Stimulated activated CD8-positive, alpha-beta memory T cell treated with anti-CD3 and anti-CD28 coated beads, Interleukin-12 subunit alpha, Interleukin-12 subunit beta, amount 100 ng/mL, for 4 hours (primary cell): Measurements from ENCODE around the gene ZP1.

ENCODE experiments used
- DNase-seq: peaks from one replicate; pipeline ENCODE4 v3.0.0-alpha.2; 2020; ENCODE audit warnings: low read depth

ZP1 gene

GRCh38 chr11:60844045-60844869 is 23.1 kb upstream of the ZP1 start:
- DNase-seq: no peak

GRCh38 chr11:60844870-60845221 is 22.5 kb upstream of the ZP1 start:
- DNase-seq: no peak

- no peak for DNase-seq
Measured at GRCh38 chr11:60845338-60845737, 22.0 kb upstream of the ZP1 start.

- DNase-seq: no peak
Measured at GRCh38 chr11:60847281-60847680, 20.1 kb upstream of the ZP1 start.

- no peak for DNase-seq
Measured at GRCh38 chr11:60847896-60848295, 19.4 kb upstream of the ZP1 start.

GRCh38 chr11:60848714-60849151 is 18.6 kb upstream of the ZP1 start:
- no peak for DNase-seq

- DNase-seq: no peak
Measured at GRCh38 chr11:60849641-60850520, 17.5 kb upstream of the ZP1 start.

- no peak for DNase-seq
Measured at GRCh38 chr11:60851327-60852104, 15.8 kb upstream of the ZP1 start.

- DNase-seq: no peak
Measured at GRCh38 chr11:60852117-60852981, 15.0 kb upstream of the ZP1 start.

- no peak for DNase-seq
Measured at GRCh38 chr11:60852982-60853950, 14.1 kb upstream of the ZP1 start.

- DNase-seq: no peak
Measured at GRCh38 chr11:60854140-60854846, 13.0 kb upstream of the ZP1 start.

- no peak for DNase-seq
Measured at GRCh38 chr11:60854847-60855725, 12.3 kb upstream of the ZP1 start.

GRCh38 chr11:60855726-60856633 is 11.4 kb upstream of the ZP1 start, which contains the start of gene PTGDR2:
PTGDR2 (minus strand) TSS chr11:60855950; CDS start chr11:60853722, 2,228 bp downstream.
- DNase-seq: no peak

- DNase-seq: no peak
Measured at GRCh38 chr11:60857378-60858232, 9.7 kb upstream of the ZP1 start.

GRCh38 chr11:60858236-60858635 is 9.1 kb upstream of the ZP1 start:
- DNase-seq: no peak

GRCh38 chr11:60858731-60859464 is 8.4 kb upstream of the ZP1 start:
- no peak for DNase-seq
